Measurements from ENCODE around the gene MRPL47. TPM values are rescaled to one million over a fixed set of nuclear protein-coding genes. Genes with fewer than 3 reads are reported as not detected.
"Not testable (repeated sequence)": the region's sequence is repeated elsewhere in the genome, so short reads cannot be mapped to it uniquely, and the experiment has no call there.

Gene MRPL47
- total RNA-seq: 10 to 100 TPM; 69.4 to 70.4 TPM

DNA sequence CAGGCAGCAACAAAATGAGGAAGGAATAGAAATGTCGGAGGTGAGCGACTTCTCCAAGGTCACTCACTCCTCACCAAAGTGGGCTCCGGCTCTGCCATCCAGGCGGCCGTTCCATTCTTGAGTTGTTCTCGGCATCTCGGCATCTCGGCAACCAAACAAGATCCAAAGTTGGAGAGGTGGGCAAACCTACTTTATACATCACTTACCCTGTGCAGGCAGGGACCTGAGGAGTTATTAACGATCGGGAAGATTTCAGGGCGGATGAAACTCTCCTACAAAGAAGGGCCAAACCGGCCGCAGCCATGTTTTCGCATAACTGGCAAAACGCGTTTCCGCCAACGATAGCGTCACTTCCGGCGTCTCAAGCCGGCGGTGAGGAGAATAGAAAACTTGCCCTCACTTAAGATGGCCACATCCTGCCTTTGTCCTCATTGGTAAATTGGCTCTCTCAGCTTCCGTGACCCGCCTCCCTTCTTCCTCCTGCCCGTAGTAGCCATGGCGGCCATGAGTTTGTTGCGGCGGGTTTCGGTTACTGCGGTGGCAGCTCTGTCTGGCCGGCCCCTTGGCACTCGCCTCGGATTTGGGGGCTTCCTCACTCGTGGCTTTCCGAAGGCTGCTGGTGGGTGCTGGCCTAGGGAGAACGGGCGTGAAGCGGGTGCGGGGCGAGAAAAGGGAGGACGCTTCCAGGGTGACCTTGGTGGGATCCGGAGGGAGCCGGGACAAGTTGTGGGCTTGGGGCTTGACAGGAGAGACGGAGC, at the start of gene MRPL47, which contains the start of gene NDUFB5:
MRPL47 (minus strand) TSS at position 318 of the 758 bp plus-strand sequence; CDS start at position 304, 14 bp downstream.
NDUFB5 (plus strand) TSS at position 474 of the 758 bp plus-strand sequence; CDS start at position 496, 22 bp downstream.
- Mint-ChIP-seq H3K27me3 (no peaks in the 10 kb centered on the region), H3K9me3 (no peaks in the 10 kb centered on the region), H3K36me3 (peaks cover 24% of the 10 kb centered on the region), H3K27ac (peak within 1 kb of the TSS; percentile 100), H3K4me1 (peaks cover 33% of the 10 kb centered on the region), H3K4me3 (peak within 1 kb of the TSS; percentile 99)
- DNase-seq: peak; percentile 89

DNA sequence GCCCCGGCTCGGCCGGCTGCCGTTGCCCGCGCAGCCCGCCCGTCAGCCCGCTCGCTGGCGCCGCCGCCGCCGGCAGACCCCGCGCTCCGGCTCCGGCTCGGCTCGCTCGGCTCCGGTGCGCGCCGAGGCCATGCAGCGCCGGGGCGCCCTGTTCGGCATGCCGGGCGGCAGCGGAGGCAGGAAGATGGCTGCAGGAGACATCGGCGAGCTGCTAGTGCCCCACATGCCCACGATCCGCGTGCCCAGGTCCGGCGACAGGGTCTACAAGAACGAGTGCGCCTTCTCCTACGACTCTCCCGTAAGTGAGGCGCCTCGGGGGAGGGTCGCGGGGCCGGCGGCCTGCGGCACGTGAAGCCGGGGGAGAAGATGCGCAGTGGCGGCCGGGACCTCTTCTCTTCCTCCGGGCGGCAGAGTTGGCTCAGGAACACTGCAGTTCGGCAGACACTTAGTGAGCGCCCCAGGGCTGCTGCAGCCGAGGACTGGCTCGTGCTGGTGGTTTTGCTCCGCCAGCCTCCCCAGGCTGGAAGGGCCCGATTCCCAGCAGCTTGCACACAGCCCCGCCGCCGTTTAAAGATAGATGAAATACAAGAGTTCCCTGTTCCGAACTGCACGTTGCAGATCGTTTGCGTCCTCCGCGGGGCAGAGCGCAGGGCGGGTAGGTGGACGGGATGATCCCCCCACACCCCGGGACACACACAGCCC, 48.8 kb upstream of the MRPL47 start:
- peak overlapping the region; percentile 87 for H3K27ac Mint-ChIP-seq
- H3K27me3 Mint-ChIP-seq: peaks cover 9% of the 10 kb centered on the region
- DNase-seq: peak; percentile 65
- peaks cover 26% of the 10 kb centered on the region for H3K4me1 Mint-ChIP-seq
- H3K36me3 Mint-ChIP-seq: peaks cover 12% of the 10 kb centered on the region
- peak overlapping the region; percentile 93 for H3K4me3 Mint-ChIP-seq
- H3K9me3 Mint-ChIP-seq: no peaks in the 10 kb centered on the region

DNA sequence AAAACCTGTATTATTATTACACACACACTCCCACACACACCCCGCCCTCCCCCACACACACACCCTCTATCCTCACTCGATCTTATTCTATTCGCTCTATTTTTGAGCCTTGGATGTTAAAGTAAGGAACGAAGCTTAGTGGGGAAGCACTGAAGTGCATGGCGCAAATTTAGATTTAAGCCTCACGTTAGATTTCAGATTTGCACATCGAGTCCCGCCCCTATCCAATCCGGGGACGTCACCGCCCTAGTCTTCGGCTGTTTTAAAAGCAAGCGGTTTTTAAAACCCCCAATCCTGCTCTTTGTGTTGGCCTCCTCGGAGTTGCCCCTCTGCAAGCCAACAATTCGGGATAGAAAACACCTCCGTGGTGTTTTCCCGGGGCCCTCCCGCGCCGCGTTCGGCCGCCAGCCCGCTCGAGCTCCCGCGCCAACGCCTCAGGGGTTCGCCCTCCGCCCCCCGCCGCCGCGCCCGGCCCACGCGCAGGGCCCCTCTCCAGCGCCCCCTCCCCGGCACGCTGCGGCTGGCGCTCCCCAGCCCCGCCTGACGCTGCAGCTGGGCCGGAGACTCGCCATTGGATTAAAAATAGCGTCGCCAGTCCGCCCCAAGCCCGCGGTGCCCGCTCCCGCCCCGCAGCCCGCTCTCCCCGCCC, 48.1 kb upstream of the MRPL47 start, which contains the start of gene USP13:
USP13 (plus strand) TSS at position 594 of the 649 bp plus-strand sequence. CDS start 186 bp downstream, outside the sequence.
- Mint-ChIP-seq H3K9me3 (no peaks in the 10 kb centered on the region), H3K27me3 (peaks cover 9% of the 10 kb centered on the region), H3K4me1 (peaks cover 26% of the 10 kb centered on the region), H3K4me3 (peak within 1 kb of the TSS; percentile 93), H3K36me3 (peaks cover 12% of the 10 kb centered on the region), H3K27ac (peak within 1 kb of the TSS; percentile 87)
- peak; percentile 64 for DNase-seq

DNA sequence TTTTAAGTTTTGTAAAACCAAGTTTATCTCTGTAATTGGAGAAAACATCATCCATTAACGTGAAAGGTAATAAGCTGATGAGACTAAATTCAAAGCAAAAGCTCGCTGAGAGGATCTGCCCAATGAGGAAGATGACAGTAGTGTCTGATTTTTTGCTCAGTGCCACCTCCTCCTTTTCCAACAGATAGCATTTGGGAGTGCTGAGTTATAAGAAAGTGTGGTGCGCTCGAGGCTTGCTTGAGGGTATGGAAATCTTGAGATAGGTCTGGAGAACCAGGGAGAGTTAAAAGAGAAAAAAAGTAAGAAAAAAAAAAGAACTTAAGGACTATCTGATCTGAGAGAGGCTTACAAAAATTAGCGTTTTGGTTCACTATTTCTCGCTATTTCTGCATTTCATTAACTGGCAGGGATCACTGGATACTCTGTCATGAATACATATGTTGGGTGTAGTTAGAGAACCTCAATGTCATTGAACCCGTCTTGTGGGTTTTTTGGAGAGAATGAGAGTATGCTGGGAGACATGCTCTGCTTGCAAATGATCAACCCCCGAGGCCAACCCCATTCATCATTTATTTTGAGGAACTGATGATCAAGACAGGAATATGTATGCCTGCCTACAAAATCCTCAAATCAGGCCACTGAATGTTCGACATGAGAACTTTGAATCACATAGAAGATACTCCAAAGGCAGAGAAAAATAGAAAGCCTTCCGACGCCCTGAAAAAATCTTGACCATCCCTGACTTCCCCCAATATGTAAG, 47.4 kb upstream of the MRPL47 start:
- peak overlapping the region; percentile 25 for H3K27ac Mint-ChIP-seq
- DNase-seq: no peak
- no peaks in the 10 kb centered on the region for H3K9me3 Mint-ChIP-seq
- peaks cover 26% of the 10 kb centered on the region for H3K4me1 Mint-ChIP-seq
- peaks cover 9% of the 10 kb centered on the region for H3K27me3 Mint-ChIP-seq
- H3K4me3 Mint-ChIP-seq: peak overlapping the region; percentile 70
- peaks cover 12% of the 10 kb centered on the region for H3K36me3 Mint-ChIP-seq

DNA sequence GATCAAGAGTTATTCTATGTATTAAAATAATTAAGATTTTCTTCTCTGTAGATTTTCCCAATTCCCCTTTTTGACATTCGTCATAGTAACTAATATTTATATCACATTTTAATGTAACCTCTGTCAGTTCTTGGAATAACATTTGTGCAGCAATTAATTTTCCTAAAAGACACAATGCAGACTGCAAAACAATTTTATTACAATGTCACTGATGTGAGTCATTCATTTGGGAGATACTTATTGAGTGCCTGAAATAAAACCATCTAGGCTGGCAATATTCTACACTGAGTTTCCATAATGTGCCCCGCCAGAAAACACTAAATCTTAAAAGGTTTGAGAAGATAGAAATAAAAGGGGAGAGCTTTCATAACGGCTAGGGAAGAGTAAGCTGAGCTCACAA, 41.7 kb upstream of the MRPL47 start:
- Mint-ChIP-seq H3K9me3 (no peaks in the 10 kb centered on the region), H3K4me1 (peaks cover 9% of the 10 kb centered on the region), H3K4me3 (no peak overlapping the region), H3K27ac (no peak overlapping the region), H3K27me3 (no peaks in the 10 kb centered on the region), H3K36me3 (no peaks in the 10 kb centered on the region)
- DNase-seq: no peak

DNA sequence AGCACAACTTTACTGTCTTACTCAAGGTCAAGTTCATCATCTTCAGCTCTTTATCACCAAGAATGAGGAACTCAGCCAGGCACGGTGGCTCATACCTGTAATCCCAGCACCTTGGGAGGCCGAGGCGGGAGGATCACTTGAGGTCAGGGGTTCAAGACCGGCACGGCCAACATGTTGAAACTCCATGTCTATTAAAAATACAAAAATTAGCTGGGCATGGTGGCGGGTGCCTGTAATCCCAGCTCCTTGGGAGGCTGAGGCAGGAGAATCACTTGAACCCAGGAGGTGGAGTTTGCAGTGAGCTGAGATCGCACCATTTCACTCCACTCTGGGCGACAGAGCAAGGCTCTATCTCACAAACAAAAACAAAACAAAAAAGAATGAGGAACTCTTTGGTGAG, 39.4 kb upstream of the MRPL47 start:
- not testable (repeated sequence) for H3K4me1 Mint-ChIP-seq, H3K9me3 Mint-ChIP-seq, DNase-seq, H3K27me3 Mint-ChIP-seq, H3K27ac Mint-ChIP-seq, H3K4me3 Mint-ChIP-seq, H3K36me3 Mint-ChIP-seq

DNA sequence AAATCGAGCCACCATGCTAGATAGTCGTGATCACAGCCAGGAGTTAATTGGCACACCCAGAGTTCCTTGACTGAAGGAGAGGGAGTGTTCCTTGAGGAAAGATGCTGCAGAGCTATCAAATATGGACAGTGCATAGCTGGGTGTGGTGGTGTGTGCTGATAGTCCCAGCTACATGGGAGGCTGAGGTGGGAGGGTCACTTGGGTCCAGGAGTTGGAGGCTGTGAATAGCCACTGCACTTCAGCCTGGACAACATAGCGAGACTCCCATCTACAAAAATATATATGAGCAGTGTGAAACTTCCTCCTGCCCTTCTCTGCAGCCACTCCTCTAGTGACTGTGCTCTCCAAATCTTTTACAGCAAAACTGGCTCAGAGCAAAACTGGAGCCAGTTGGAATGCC, 38.4 kb upstream of the MRPL47 start:
- Mint-ChIP-seq H3K27me3 (no peaks in the 10 kb centered on the region), H3K9me3 (no peaks in the 10 kb centered on the region), H3K4me3 (no peak overlapping the region), H3K27ac (no peak overlapping the region), H3K36me3 (no peaks in the 10 kb centered on the region), H3K4me1 (peaks cover 7% of the 10 kb centered on the region)
- no peak for DNase-seq

DNA sequence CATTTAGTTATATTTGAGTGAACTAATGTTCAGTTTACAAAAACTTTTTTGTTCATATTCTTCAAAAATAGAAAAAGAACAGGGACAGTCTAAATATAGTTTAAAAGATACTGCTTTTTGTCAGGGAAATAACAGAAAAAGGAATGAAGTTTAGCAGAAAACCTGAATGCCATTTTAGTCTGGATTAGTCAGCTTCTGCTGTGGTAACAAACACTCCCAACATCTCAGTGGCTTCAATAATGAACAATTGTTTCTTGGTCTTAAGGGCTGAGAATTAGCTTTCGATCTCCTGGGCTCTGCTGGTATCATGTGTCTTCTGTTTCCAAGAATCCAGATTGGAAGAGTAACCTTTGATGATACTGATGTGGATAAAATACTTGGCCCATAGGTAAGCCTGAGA, 36.0 kb upstream of the MRPL47 start:
- no peak for DNase-seq
- H3K4me1 Mint-ChIP-seq: peaks cover 7% of the 10 kb centered on the region
- H3K27me3 Mint-ChIP-seq: no peaks in the 10 kb centered on the region
- H3K9me3 Mint-ChIP-seq: no peaks in the 10 kb centered on the region
- H3K36me3 Mint-ChIP-seq: no peaks in the 10 kb centered on the region
- no peak overlapping the region for H3K4me3 Mint-ChIP-seq
- H3K27ac Mint-ChIP-seq: no peak overlapping the region

DNA sequence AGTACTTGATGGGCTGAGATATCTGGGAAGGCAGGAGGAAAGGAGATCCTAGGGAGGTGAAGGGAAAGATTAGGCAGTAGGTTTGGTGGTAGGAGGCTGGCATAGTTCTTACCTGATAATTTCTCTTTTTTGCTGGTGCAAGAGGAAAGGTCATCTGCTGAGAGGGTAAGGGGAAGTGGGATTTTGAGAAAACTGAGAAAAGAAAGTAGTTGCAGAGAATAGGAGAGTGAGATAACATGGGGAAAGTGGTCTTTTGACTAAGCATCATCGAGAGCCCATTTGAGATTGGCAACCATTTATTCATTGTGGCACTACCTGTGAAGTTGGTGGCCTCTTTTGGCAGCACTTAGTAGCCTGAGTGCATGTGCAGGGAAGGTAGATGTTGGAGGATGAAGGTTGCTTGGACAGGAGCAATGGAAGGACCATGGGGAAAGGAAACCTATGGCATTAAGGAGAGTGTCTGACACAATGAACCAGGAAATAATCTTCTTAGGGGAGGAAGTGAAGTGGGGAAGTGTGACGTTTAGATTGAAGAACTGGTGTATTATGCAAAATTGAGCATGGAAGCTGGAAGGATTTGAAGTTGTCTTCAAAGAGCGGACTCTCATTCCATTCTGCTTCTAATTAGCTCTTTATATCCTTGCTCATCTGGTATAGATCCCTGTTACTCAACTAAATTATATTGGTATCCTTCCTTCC, 26.5 kb upstream of the MRPL47 start:
- no peaks in the 10 kb centered on the region for H3K4me1 Mint-ChIP-seq
- no peak overlapping the region for H3K4me3 Mint-ChIP-seq

DNA sequence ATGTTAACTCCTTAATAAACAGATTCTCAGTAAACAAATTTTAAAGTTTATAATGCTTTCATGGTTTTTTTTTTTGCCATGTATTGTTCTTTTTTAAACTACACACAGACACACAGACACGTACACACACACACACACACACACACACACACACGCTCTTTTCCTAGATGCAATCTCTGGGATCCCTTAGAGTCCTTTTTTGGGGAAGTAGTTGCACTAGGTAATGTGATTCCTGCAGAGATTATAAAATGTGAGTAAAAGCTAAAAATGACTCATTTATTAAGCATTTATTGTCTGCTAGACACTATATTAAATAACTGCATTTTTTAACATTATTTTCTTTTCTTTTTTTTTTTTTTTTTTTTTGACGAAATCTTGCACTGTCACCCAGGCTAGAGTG, 20.0 kb upstream of the MRPL47 start:
- peaks cover 35% of the 10 kb centered on the region for H3K36me3 Mint-ChIP-seq
- DNase-seq: no peak
- H3K27me3 Mint-ChIP-seq: no peaks in the 10 kb centered on the region
- H3K27ac Mint-ChIP-seq: no peak overlapping the region
- no peaks in the 10 kb centered on the region for H3K4me1 Mint-ChIP-seq
- H3K9me3 Mint-ChIP-seq: no peaks in the 10 kb centered on the region
- H3K4me3 Mint-ChIP-seq: no peak overlapping the region

More for the DNA sequence above, 26.5 kb upstream of the MRPL47 start:
- H3K27ac Mint-ChIP-seq: no peak overlapping the region
- peaks cover under 1% of the 10 kb centered on the region for H3K36me3 Mint-ChIP-seq
- no peaks in the 10 kb centered on the region for H3K27me3 Mint-ChIP-seq
- H3K9me3 Mint-ChIP-seq: no peaks in the 10 kb centered on the region
- DNase-seq: no peak

DNA sequence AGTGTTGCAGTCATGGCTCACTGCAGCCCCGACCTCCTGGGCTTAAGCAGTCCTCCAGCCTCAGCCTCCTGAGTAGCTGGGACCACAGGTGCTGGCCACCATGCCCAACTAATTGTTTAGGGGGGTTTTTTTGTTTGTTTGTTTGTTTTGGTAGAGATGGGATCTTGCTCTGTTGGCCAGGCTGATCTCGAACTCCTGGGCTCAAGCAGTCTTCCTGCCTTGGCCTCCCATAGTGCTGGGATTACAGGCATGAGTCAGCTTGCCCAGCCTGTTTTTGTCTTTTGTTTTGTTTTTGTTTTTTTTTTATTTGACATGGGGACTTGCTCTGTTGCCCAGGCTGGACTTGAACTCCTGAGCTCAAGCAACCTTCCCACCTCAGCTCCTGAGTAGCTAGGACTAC, 17.6 kb upstream of the MRPL47 start:
- no peak overlapping the region for H3K4me3 Mint-ChIP-seq
- H3K4me1 Mint-ChIP-seq: no peaks in the 10 kb centered on the region
- no peak overlapping the region for H3K27ac Mint-ChIP-seq
- H3K36me3 Mint-ChIP-seq: peaks cover 44% of the 10 kb centered on the region
- H3K27me3 Mint-ChIP-seq: no peaks in the 10 kb centered on the region
- H3K9me3 Mint-ChIP-seq: no peaks in the 10 kb centered on the region
- no peak for DNase-seq

DNA sequence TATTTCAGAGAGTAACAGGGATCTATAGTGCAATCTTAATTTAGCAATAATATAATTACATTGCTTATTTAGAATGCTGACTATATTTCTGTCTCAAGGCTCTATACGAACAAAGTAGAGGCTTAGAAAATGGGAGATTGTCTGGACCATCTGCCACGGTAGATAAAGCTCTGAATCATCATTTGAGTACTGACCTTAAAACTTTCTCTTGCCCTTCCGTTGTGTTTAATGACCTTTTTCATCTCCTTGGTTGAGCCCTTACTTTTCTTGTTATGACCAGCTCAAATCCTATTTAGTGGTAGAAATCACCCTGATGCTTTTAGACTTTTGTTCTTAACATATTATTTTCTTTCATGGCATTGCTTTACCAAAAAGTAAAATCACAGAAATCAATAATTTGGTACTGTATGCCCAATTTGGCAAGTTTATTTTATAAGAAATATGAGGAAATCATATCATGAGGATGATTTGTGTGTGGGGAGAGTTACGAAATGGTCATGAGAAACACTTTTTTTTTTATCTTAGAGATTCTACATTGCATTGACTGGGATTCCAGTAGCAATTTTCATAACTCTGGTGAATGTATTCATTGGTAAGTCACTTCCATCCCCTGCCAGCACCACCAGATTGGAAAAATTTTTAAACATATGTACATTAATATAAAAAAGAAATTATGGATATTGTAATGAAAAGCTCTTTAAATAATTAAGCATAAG, 11.2 kb upstream of the MRPL47 start:
- H3K36me3 Mint-ChIP-seq: peaks cover 24% of the 10 kb centered on the region
- H3K9me3 Mint-ChIP-seq: no peaks in the 10 kb centered on the region
- H3K4me3 Mint-ChIP-seq: no peak overlapping the region
- DNase-seq: no peak
- no peaks in the 10 kb centered on the region for H3K4me1 Mint-ChIP-seq
- H3K27me3 Mint-ChIP-seq: no peaks in the 10 kb centered on the region
- no peak overlapping the region for H3K27ac Mint-ChIP-seq

DNA sequence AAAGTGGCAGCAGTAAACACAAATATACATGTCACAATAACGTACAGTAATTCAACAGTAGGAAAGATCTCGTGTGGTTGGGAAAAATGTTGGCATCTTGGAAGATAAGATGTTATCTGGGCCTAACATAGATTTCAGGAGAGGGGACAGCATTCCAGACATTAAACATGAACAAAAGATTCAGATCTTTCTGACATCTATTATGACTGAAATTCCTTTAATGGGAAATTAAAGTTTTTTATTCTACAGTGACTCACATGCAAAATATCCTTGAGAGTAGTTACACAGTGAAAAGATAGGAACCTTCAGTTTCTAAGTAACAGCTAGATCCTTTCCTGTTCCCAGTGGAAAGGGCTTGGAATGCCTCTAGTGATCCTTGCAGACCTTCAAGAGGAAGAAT, 9.4 kb upstream of the MRPL47 start:
- H3K36me3 Mint-ChIP-seq: peaks cover 16% of the 10 kb centered on the region
- no peak overlapping the region for H3K4me3 Mint-ChIP-seq
- no peak for DNase-seq
- H3K4me1 Mint-ChIP-seq: peaks cover 9% of the 10 kb centered on the region
- H3K27me3 Mint-ChIP-seq: no peaks in the 10 kb centered on the region
- no peaks in the 10 kb centered on the region for H3K9me3 Mint-ChIP-seq
- H3K27ac Mint-ChIP-seq: no peak overlapping the region

DNA sequence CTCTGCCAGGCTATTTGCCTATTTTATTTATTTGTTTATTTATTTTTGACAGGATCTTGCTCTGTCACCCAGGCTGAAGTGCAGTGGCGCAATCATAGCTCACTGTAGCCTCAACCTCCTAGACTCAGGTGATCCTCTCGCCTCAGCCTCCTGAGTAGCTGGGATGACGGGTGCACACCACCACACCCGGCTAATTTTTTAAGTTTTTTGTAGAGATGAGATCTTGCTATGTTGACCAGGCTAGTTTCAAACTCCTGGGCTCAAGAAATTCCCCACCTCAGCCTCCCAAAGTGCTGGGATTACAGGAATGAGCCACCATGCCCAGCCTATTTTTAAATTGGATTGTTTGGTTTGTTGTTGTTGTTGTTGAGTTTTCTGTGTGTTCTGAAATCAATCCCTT, 5.6 kb upstream of the MRPL47 start:
- peaks cover 15% of the 10 kb centered on the region for H3K36me3 Mint-ChIP-seq
- no peaks in the 10 kb centered on the region for H3K9me3 Mint-ChIP-seq
- DNase-seq: no peak
- no peaks in the 10 kb centered on the region for H3K27me3 Mint-ChIP-seq
- no peak overlapping the region for H3K4me3 Mint-ChIP-seq
- peaks cover 30% of the 10 kb centered on the region for H3K4me1 Mint-ChIP-seq
- peak overlapping the region; percentile 29 for H3K27ac Mint-ChIP-seq
